Hematopoietic multipotent progenitor cell (in vitro differentiated cells): Measurements from ENCODE around the gene ADCK2. TPM values are rescaled to one million over a fixed set of nuclear protein-coding genes. Genes with fewer than 3 reads are reported as not detected.
"Not testable (repeated sequence)": the region's sequence is repeated elsewhere in the genome, so short reads cannot be mapped to it uniquely, and the experiment has no call there.

ENCODE experiments used
- DNase-seq, 3 donors: peaks; one replicate each; pipeline ENCODE4 v3.0.0-alpha.2; 2011 to 2015; ENCODE audit warnings: low read depth in 2 of 3, low spot score in 2 of 3
- total RNA-seq: library from RNA; depleted of rRNA; stranded (reverse); fragments of >200 nt; gene quantifications from one replicate; pipeline ENCODE4 v1.2.3, GENCODE V29; 2012

Gene ADCK2
- total RNA-seq, 1 donor = 38.5 TPM

GRCh38 chr7:140673063-140673773 lies 473 bp downstream of the ADCK2 start:
- DNase-seq = peak; percentile 48 to 51 (median 50)

- DNase-seq = no peak
These were observed 1.0 kb downstream of the ADCK2 start for GRCh38 chr7:140673774-140674155.

GRCh38 chr7:140674356-140674800 lies 1.6 kb downstream of the ADCK2 start:
- no peak for DNase-seq

GRCh38 chr7:140674899-140675701 lies 2.4 kb downstream of the ADCK2 start:
- DNase-seq = peak in 2 of 3 donors; percentile 64 to 65

GRCh38 chr7:140675726-140676125 lies 3.0 kb downstream of the ADCK2 start:
- DNase-seq = no peak

GRCh38 chr7:140676306-140676705 lies 3.6 kb downstream of the ADCK2 start:
- DNase-seq = no peak

GRCh38 chr7:140676956-140677355 lies 4.2 kb downstream of the ADCK2 start:
- DNase-seq = not testable (repeated sequence)

- DNase-seq = no peak
These were observed 4.8 kb downstream of the ADCK2 start for GRCh38 chr7:140677496-140677895.

- DNase-seq = no peak
These were observed 5.5 kb downstream of the ADCK2 start for GRCh38 chr7:140678081-140678815.

GRCh38 chr7:140678816-140679130 lies 6.0 kb downstream of the ADCK2 start:
- DNase-seq = no peak

GRCh38 chr7:140679186-140679585 lies 6.4 kb downstream of the ADCK2 start:
- DNase-seq = no peak

GRCh38 chr7:140680886-140681285 lies 8.1 kb downstream of the ADCK2 start:
- DNase-seq = no peak

- no peak for DNase-seq
These were observed 9.0 kb downstream of the ADCK2 start for GRCh38 chr7:140681766-140682165.

- DNase-seq = no peak
These were observed 10.9 kb downstream of the ADCK2 start for GRCh38 chr7:140683657-140684056.

- no peak for DNase-seq
These were observed 11.6 kb downstream of the ADCK2 start for GRCh38 chr7:140684066-140684950.

GRCh38 chr7:140685407-140686087 lies 12.8 kb downstream of the ADCK2 start:
- no peak for DNase-seq

GRCh38 chr7:140686921-140687320 lies 14.2 kb downstream of the ADCK2 start:
- no peak for DNase-seq

GRCh38 chr7:140688341-140688740 lies 15.6 kb downstream of the ADCK2 start:
- DNase-seq = no peak

- no peak for DNase-seq
These were observed 16.7 kb downstream of the ADCK2 start for GRCh38 chr7:140689199-140690152.
